ENCODE data around the gene PPP4R3C. TPM values are rescaled to one million over a fixed set of nuclear protein-coding genes. Genes with fewer than 3 reads are reported as not detected.

PPP4R3C gene
- total RNA-seq, 2 experiments from 2014 or later = not detected

DNA sequence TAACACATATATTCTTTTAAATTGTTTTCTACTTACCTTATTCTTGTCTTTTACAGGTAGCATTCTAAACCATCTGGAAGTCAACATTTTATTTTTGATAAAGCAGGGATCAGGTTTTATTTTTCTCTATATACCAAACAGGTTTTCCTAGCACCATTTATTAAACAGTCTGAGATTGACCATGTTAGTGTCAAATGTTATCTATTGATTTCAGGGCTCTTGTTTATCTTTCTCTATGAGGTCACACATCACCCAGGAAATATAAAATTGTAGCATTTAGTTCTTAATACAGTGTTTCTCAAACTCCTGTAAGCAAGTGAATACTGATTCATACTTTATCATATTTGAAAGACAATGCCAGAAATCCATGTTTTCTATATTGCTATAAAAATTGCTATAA is 28.1 kb downstream of the PPP4R3C start:
- no peaks in the 10 kb centered on the region for H3K9me3 Mint-ChIP-seq

More for the DNA sequence above, 28.1 kb downstream of the PPP4R3C start:
- DNase-seq = no peak
- H3K4me1 Mint-ChIP-seq (ENCODE audit: low read depth) = no peaks in the 10 kb centered on the region
- CTCF ChIA-PET = no interaction called here
- H3K4me3 Mint-ChIP-seq = no peak overlapping the region
- H3K27ac Mint-ChIP-seq = no peak overlapping the region
- intact Hi-C loops (cut with micrococcal nuclease) = no loop called here
- H3K36me3 Mint-ChIP-seq (ENCODE audit: low read depth) = no peaks in the 10 kb centered on the region
- no peaks in the 10 kb centered on the region for H3K27me3 Mint-ChIP-seq (ENCODE audit: low read depth)

Other genes starting within 250 kb of the PPP4R3C start
- gene DCAF8L2, start 127.0 kb upstream of the PPP4R3C start, total RNA-seq = not detected

Measured in activated naive CD4-positive, alpha-beta T cell treated with anti-CD3 and anti-CD28 coated beads for 36 hours (primary cell).